Upper lobe of right lung (tissue), 1 donor: Measurements from ENCODE around the gene FBXO24. TPM values are rescaled to one million over a fixed set of nuclear protein-coding genes. Genes with fewer than 3 reads are reported as not detected.

Experiments used
- ATAC-seq: fragments of 200-7000 bp; cut with Tn5 transposase; one replicate; pipeline ENCODE4 v1.9.1; 2020; ENCODE audit warnings: mild to moderate bottlenecking, moderate library complexity
- DNase-seq: peaks from one replicate; pipeline ENCODE4 v3.0.0-alpha.2; 2020
- H3K27ac ChIP-seq: fragments of 200-600 bp; one replicate; pipeline ENCODE4 v1.8.0; 2022
- H3K27me3 ChIP-seq: fragments of 200-600 bp; one replicate; pipeline ENCODE4 v1.8.0; 2022; ENCODE audit warnings: mild to moderate bottlenecking
- H3K36me3 ChIP-seq: fragments of 200-600 bp; one replicate; pipeline ENCODE4 v1.8.0; 2022
- H3K4me1 ChIP-seq: fragments of 200-600 bp; one replicate; pipeline ENCODE4 v1.8.0; 2022
- H3K4me3 ChIP-seq: fragments of 200-600 bp; one replicate; pipeline ENCODE4 v1.8.0; 2022; ENCODE audit warnings: mild to moderate bottlenecking
- H3K9me3 ChIP-seq: fragments of 200-600 bp; one replicate; pipeline ENCODE4 v1.8.0; 2022
- CTCF ChIP-seq: fragments of 200-600 bp; IDR thresholded peaks from one replicate; pipeline ENCODE4 v1.8.0; 2022; ENCODE audit warnings: antibody characterized with exemption
- intact Hi-C: fragments of 100-400 bp; cut with DNase I; formaldehyde crosslinking; loops from one replicate; pipeline ENCODE4 v1.11.0; 2022
- total RNA-seq: library from RNA; stranded (reverse); fragmentation: NEBNext Ultra II Directional; extraction: Animal tissue kit (Norgen Biotek cat#: 25700); gene quantifications from one replicate; pipeline ENCODE4 v1.2.1, GENCODE V29; 2021
- donor health status: DM: no; HTN: yes; CAD: no; lungs with severe emphysema.

FBXO24 gene
- total RNA-seq, 1 donor from 2014 or later = 1.4 TPM

- Histone ChIP-seq H3K4me1 (peaks cover 9% of the 10 kb centered on the region), H3K27ac (no peak overlapping the region), H3K36me3 (no peaks in the 10 kb centered on the region), H3K4me3 (peak overlapping the region; percentile 33), H3K9me3 (no peaks in the 10 kb centered on the region), H3K27me3 (no peaks in the 10 kb centered on the region)
- ATAC-seq (no peak), DNase-seq (no peak)
- no peak for TF ChIP-seq CTCF
- intact Hi-C loops = no loop called here
These were observed 39.9 kb downstream of the FBXO24 start for GRCh38 chr7:100626055-100626454.

DNA sequence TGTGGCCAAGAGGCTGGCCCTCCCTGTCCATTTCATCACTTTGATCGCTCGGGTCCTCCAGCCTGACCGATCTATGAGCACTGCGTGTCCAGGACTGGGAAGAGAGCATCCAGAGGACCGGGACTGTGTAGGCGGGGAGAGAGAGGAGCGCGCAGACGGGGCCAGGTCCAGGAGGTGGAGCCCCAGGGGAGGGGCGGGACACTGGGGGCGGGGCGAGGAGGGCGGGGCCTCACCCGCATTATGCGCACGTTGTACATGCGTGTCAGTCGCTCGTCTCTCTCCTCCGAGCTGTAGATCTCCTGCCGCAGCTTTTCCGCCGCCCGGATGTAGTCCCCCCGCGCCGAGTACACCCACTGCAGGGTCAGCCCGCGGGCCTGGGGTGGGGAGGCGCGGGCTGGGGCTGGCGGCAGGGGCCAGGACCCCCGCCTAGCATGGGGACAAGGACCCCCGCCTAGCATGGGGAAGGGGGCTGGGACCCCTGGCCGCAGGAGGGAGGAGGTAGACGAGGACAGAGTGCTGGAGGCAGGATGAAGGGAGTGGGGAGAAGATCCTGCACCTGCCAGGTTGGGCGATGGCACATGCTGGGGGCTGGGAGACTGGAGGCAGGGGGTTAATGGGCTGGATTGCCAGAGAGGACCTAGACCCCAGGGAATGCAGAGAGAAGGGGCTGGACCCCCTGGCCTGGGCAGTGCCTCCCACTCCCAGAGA, 40.6 kb downstream of the FBXO24 start:
- Histone ChIP-seq H3K4me3 (peak overlapping the region; percentile 33), H3K27ac (peak overlapping the region; percentile 8), H3K27me3 (no peaks in the 10 kb centered on the region), H3K9me3 (no peaks in the 10 kb centered on the region), H3K4me1 (peaks cover 9% of the 10 kb centered on the region), H3K36me3 (no peaks in the 10 kb centered on the region)
- peak; percentile 89 for DNase-seq
- peak; percentile 98 for ATAC-seq
- no peak for TF ChIP-seq CTCF
- intact Hi-C loops = no loop called here

- H3K36me3 ChIP-seq = no peaks in the 10 kb centered on the region
- H3K9me3 ChIP-seq = no peaks in the 10 kb centered on the region
- TF ChIP-seq CTCF = no peak
- no peak overlapping the region for H3K4me3 ChIP-seq
- intact Hi-C loops = no loop called here
- H3K4me1 ChIP-seq = peaks cover 9% of the 10 kb centered on the region
- peak overlapping the region; percentile 8 for H3K27ac ChIP-seq
- no peaks in the 10 kb centered on the region for H3K27me3 ChIP-seq
- ATAC-seq = no peak
- no peak for DNase-seq
These were observed 41.1 kb downstream of the FBXO24 start for GRCh38 chr7:100627238-100627549.

DNA sequence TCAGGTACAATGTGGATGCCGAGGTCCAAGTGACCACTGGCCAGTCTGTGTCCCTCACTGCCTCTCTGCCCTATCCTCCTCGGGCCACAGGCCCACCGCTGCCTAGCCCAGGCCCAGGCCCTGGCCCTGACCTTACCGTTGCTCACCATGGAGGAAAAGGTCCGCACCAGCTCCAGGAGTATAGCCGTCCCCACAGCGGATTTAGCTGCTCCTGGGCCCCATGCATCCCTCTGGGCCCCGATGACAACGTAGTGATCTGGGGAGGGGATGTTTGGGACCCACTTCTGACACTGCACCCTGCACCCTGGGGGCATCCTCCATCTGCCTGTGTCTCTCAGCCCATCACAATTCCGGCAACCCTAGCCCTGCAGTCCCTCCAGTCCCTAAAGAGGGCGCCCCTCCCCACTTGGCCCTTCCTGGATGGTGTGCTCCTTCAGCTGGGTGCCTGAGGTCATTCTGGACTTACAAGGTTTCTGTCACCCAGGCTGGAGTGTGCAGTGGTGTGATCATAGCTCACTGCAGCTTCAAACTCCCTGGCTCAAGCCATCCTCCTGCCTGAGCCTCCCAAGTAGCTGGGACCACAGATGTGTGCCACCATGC, 43.1 kb downstream of the FBXO24 start:
- Histone ChIP-seq H3K4me1 (peaks cover 15% of the 10 kb centered on the region), H3K4me3 (no peak overlapping the region), H3K36me3 (no peaks in the 10 kb centered on the region), H3K9me3 (no peaks in the 10 kb centered on the region), H3K27me3 (peaks cover 12% of the 10 kb centered on the region), H3K27ac (no peak overlapping the region)
- intact Hi-C loops = no loop called here
- peak; percentile 15 for TF ChIP-seq CTCF
- DNase-seq (no peak), ATAC-seq (peak; percentile 15)

DNA sequence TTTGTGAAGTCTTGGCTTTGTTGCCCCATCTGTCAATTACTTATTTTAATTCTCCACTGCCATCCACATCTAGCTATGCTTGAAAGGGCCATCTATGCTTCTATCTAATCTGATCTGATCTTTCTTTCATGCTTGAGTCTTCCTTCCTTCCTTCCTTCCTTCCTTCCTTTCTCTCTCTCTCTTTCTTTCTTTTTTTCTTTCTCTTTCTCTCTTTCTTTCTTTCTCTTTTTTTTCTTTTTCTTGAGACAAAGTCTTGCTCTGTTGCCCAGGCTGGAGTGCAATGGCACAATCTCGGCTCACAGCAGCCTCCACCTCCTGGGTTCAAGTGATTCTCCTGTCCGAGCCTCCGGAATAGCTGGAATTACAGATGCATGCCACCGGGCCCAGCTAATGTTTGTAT, 43.9 kb downstream of the FBXO24 start:
- DNase-seq = no peak
- Histone ChIP-seq H3K9me3 (no peaks in the 10 kb centered on the region), H3K4me3 (no peak overlapping the region), H3K27me3 (peaks cover 17% of the 10 kb centered on the region), H3K4me1 (peaks cover 15% of the 10 kb centered on the region), H3K36me3 (no peaks in the 10 kb centered on the region), H3K27ac (no peak overlapping the region)
- intact Hi-C loops = no loop called here
- no peak for TF ChIP-seq CTCF
- ATAC-seq = no peak
